GM19023 (cell line): ENCODE measurements around the gene ESPNL.

ENCODE experiments used
- ATAC-seq: cut with Tn5 transposase; IDR thresholded peaks from one replicate; pipeline ENCODE4 v1.9.1; 2021; ENCODE audit warnings: mild to moderate bottlenecking, moderate library complexity; ENCODE audit not compliant: unreplicated experiment

Gene ESPNL

DNA sequence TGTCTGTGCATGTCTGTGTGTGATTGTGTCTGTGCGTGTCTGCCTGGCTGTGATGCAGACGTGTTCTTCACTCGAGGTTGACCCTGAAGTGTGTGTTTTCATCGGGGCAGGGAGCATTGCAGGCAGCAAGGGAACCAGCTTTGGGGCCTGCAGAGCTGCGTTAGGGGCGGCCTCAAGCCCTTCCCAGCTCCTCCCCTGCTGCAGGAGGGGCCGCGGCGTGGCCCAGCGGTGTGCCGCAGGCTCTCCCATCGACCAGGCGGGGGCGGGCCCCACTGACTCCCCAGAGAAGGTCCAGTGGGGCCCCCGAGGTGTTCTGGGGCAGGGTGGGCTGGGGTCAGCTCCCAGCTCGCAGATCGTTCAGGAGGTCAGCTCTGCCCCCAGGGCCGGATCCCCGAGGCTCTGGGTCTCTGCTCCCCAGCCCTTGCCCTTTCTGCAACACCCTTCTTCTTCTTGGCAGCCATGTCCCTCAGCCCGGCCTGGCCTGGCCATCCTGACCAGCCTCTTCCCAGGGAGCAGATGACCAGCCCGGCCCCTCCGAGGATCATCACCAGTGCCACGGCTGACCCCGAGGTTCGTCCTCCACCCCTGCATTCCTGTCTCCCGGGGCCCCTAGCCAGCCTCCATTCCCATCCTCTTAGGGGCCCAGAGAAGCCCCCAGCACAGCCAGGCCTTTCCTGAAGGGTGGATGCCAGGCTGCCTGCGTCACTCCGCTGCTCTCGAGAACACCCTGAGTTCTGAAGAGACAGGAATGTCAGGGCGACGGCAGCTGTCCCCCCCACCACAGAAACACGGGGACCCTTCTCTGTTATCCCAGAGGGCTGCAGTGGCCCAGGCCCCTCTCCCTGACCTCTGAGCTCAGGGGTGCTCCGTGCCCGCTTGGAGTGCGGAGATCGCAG lies 27.3 kb downstream of the ESPNL start:
- no peak for ATAC-seq

- ATAC-seq = no peak
Measured at GRCh38 chr2:238128061-238128440, 27.9 kb downstream of the ESPNL start.

DNA sequence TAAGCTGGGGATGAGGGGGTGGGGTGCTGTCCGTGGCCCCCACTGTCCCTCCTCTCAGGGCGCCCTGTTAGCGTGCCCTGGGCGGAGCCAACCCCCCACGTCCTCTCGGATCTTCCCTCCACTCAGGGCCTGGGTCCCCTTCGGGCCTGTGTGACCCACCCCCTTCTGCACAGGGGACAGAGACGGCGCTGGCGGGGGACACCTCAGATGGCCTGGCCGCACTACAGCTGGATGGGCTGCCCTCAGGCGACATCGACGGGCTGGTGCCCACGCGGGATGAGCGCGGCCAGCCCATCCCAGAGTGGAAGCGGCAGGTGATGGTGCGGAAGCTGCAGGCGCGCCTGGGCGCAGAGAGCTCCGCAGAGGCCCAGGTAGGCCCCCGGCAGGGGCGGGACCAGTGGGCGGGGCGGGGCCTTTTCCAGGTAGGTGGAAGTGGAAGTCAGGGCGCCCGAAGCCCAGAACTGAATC lies 28.4 kb downstream of the ESPNL start:
- no peak for ATAC-seq

- no peak for ATAC-seq
Measured at GRCh38 chr2:238129166-238130010, 29.2 kb downstream of the ESPNL start.

- no peak for ATAC-seq
Measured at GRCh38 chr2:238130111-238130695, 30.1 kb downstream of the ESPNL start.

DNA sequence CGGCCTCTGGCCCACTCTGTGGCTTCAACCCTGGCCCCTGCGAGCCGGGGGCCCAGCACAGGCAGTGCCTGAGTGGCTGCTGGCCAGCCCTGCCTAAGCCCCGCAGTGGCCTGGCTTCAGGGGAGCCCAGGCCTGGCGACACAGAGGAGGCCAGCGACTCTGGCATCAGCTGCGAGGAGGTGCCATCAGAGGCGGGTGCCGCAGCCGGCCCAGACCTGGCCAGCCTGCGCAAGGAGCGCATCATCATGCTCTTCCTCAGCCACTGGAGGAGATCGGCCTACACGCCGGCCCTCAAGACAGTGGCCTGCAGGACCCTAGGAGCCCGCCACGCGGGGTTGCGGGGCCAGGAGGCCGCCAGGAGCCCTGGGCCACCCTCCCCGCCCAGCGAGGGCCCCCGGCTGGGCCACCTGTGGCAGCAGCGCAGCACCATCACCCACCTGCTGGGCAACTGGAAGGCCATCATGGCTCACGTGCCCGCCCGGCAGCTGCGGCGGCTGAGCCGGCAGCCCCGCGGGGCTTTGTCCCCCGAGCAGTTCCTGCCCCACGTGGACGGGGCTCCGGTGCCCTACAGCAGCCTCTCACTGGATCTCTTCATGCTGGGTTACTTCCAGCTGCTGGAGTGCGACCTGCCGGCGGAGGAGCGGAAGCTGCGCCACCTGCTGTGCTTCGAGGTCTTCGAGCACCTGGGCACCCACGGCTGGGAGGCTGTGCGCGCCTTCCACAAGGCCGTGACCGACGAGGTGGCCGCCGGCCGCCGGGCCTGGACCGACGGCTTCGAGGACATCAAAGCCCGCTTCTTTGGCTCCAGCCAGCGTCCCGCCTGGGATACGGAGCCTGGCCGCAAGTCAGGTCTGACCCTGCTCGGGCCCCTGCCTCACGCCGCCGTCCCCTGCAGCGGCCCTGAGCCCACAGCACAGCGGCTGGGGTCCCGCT lies 30.8 kb downstream of the ESPNL start:
- ATAC-seq = no peak

- ATAC-seq = no peak
Measured at GRCh38 chr2:238131761-238132462, 31.8 kb downstream of the ESPNL start.

- no peak for ATAC-seq
Measured at GRCh38 chr2:238132463-238133450, 32.6 kb downstream of the ESPNL start.

DNA sequence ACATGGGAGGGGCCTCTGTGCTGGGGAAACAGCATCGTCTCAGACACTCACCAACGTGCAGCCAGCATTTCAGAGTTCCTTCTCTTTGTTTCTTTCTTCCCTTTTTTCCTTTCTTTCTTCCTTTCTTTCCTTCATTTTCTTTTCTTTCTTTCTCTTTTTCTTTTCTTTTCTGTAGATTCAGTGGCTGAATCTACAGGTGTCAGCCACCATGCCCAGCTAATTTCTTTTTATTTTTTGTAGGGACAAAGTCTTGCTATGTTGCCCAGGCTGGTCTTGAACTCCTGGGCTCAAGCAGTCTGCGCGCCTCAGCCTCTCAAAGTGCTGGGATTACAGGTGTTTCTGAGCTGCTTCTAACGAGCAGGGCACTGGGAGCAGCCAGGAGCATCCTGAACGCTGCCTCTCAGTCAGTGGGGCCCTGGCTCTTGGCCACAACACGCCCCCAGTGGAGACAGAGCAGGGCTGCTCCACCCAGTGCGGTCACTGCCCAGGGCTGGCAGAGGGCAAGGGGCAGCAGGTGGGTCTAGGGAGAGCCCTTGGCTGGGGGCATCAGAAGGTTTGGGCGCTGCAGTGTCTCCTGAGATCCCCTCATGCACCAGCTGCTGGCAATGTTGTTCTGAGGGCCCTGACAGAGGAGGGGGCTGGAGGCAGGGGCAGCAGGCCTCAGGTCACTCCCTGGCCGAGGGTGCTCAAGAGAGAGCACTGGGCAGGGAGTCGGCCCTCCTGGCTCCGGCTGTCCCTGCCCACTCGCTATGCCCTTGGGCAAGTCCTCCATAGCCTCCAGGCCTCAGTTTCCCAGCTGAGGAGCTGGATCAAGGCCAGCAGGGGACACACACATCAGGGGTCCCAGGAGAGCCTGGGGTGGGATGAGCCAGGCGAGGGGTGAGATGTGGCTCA lies 33.6 kb downstream of the ESPNL start:
- ATAC-seq = no peak

DNA sequence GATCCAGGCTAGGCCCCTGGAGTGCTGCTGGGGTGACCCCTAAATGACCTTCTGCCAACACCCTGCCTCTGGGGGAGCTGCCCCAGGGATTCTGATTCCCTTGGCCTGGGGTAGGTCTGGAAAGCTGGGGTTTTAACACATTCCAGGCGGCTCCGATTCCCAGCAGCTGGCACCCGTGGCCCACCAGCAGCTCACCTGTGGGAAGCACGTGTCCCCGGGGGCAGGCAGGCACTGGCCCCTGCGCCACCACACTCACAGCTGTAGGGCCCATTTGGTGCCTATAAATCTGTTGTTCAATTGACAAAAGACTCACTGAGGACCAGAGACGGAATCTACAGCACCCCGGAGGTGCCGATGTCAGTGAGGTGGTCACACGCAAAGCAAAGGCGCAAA lies 34.2 kb downstream of the ESPNL start:
- ATAC-seq = no peak

- ATAC-seq = no peak
Measured at GRCh38 chr2:238135601-238136150, 35.5 kb downstream of the ESPNL start.

DNA sequence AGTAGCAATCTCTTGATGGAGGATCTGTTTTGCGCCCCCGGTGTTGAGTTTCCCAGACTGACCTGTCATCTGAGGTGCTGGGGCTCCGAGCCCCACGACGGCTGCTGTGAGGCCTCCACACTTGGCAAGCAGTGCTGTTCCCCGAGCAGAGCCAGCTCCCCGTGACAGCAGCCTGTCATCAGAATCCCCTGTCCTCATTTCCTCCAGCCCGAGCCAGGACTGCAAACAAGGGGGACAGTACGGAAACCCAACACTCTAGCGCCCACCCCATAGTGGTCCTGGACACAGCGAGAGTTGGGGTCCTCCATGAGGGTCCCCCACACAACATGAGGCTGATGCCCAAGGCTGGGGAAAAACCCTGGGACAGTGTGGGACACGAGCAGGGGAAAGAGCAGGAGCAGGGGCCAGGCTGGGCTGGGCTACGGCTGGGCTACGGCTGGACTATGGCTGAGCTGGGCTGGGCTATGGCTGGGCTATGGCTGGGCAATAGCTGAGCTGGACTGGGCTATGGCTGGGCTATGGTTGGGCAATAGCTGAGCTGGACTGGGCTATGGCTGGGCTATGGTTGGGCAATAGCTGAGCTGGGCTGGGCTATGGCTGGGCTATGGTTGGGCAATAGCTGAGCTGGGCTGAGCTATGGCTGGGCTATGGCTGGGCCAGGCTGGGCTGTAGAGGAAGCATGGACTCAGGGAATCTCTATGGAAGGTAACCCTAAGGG lies 36.8 kb downstream of the ESPNL start:
- no peak for ATAC-seq

- no peak for ATAC-seq
Measured at GRCh38 chr2:238137885-238138284, 37.7 kb downstream of the ESPNL start.

- ATAC-seq = no peak
Measured at GRCh38 chr2:238138331-238139195, 38.4 kb downstream of the ESPNL start, which contains the start of gene KLHL30. Gene KLHL30 (plus strand): TSS chr2:238138668. CDS start chr2:238140755, 2,087 bp downstream.

- no peak for ATAC-seq
Measured at GRCh38 chr2:238139196-238140039, 39.3 kb downstream of the ESPNL start.
